Natural killer cell (primary cell): ENCODE data around the gene ADAMTS17. TPM values are rescaled to one million over a fixed set of nuclear protein-coding genes. Genes with fewer than 3 reads are reported as not detected.

ENCODE experiments used
- ATAC-seq, 3 donors: fragments of 150-1000 bp in 2 of 3; fragments of 200-7000 bp in 1 of 3; cut with Tn5 transposase; 1 replicate in 1 of 3; 2 replicates in 2 of 3; pipeline ENCODE4 v1.10.0; 2021; ENCODE audit warnings: mild to moderate bottlenecking in 2 of 3, moderate library complexity in 2 of 3
- DNase-seq, 2 donors: peaks; one replicate each; pipeline versions ENCODE4 v3.0.0 to v3.0.0-alpha.2; 2013 to 2021; ENCODE audit warnings: mixed read lengths in 1 of 2
- H3K27ac ChIP-seq: one replicate; pipeline ENCODE4 v1.5.1; 2013; ENCODE audit warnings: mild to moderate bottlenecking, low read length
- H3K27me3 ChIP-seq: one replicate; pipeline ENCODE4 v1.6.1; 2013; ENCODE audit warnings: low read length; ENCODE audit not compliant: control insufficient read depth, insufficient read depth
- H3K36me3 ChIP-seq: one replicate; pipeline ENCODE4 v1.6.1; 2013; ENCODE audit warnings: low read length; ENCODE audit not compliant: control insufficient read depth, insufficient read depth
- H3K4me1 ChIP-seq: one replicate; pipeline ENCODE4 v1.6.1; 2013; ENCODE audit warnings: low read length; ENCODE audit not compliant: control insufficient read depth, insufficient read depth
- H3K4me3 ChIP-seq: one replicate; pipeline ENCODE4 v1.5.1; 2013; ENCODE audit warnings: low read length
- H3K9me3 ChIP-seq: one replicate; pipeline ENCODE4 v1.6.1; 2013; ENCODE audit warnings: low read length; ENCODE audit not compliant: control insufficient read depth, insufficient read depth
- H3K27ac Mint-ChIP-seq, 2 donors: one replicate each; pipeline ENCODE4 v1.8.0; 2022; ENCODE audit warnings: mild to moderate bottlenecking in 2 of 2, mixed read lengths in 2 of 2, moderate library complexity in 1 of 2
- H3K27me3 Mint-ChIP-seq, 2 donors: one replicate each; pipeline ENCODE4 v1.8.0; 2022; ENCODE audit warnings: low read depth in 2 of 2, mixed read lengths in 2 of 2
- H3K36me3 Mint-ChIP-seq: one replicate; pipeline ENCODE4 v1.8.0; 2022; ENCODE audit warnings: mixed read lengths
- H3K4me1 Mint-ChIP-seq, 2 donors: one replicate each; pipeline ENCODE4 v1.8.0; 2022; ENCODE audit warnings: mixed read lengths in 2 of 2
- H3K4me3 Mint-ChIP-seq: one replicate; pipeline ENCODE4 v1.8.0; 2022; ENCODE audit warnings: mild to moderate bottlenecking, moderate library complexity, mixed read lengths
- H3K9me3 Mint-ChIP-seq, 2 donors: one replicate each; pipeline ENCODE4 v1.8.0; 2022; ENCODE audit warnings: mixed read lengths in 2 of 2
- WGBS: methylation state at CpG from one replicate; pipeline ENCODE4 v1.1.7; 2013; ENCODE audit warnings: missing lambda C conversion rate; ENCODE audit not compliant: insufficient coverage; 5-methylcytosine and 5-hydroxymethylcytosine counted together
- intact Hi-C: fragments of 100-400 bp; cut with micrococcal nuclease; formaldehyde crosslinking; loops from one replicate; pipeline ENCODE4 v1.14.2; 2022
- total RNA-seq, 4 donors: library from RNA; stranded (reverse); fragments of 120-200 nt in 1 of 4; gene quantifications; one replicate each; pipeline versions ENCODE4 v1.2.3 to v1.2.4, GENCODE V29; 2013 to 2022
- TF ChIP-seq, protein P1 (sequence below): fragments of 200-600 bp; IDR thresholded peaks from one replicate; pipeline ENCODE4 v1.8.0; 2022; ENCODE audit warnings: antibody characterized with exemption

The ADAMTS17 gene
- total RNA-seq, 3 donors from 2014 or later (not counting 1 experiment from before 2014, with no cell fraction given) = 4.8 to 9.5 (median 5.3) TPM

DNA sequence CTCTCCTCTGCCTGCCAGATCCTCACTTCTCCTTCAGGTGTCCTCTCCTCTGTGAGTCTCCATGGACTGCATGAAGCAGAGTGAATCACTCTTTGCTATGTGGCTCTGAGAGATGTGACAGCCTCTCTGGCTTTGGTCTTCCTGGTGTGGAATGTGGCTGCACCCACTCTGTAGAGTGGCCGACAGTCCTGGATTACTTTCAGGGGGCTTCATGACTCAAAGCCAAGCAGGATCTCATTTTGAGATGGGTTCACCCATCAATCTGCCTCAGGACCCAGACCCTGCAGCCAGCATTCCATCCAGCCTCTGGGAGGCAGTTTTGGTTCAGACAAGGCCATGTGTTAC is 386.6 kb downstream of the ADAMTS17 start:
- intact Hi-C loops = no loop called here
- DNase-seq = no peak

GRCh38 chr15:99954361-99955180 is 387.2 kb downstream of the ADAMTS17 start:
- Histone ChIP-seq H3K4me3 (no peak overlapping the region), H3K4me1 (no peaks in the 10 kb centered on the region), H3K9me3 (no peaks in the 10 kb centered on the region), H3K36me3 (no peaks in the 10 kb centered on the region), H3K27me3 (no peaks in the 10 kb centered on the region), H3K27ac (no peak overlapping the region)
- Mint-ChIP-seq H3K9me3 (peaks cover 0 to 4% of the 10 kb centered on the region in 2 donors), H3K27me3 (peaks cover 18 to 20% of the 10 kb centered on the region in 2 donors), H3K4me1 (no peaks in the 10 kb centered on the region), H3K36me3 (peaks cover 10% of the 10 kb centered on the region), H3K27ac (no peak overlapping the region), H3K4me3 (no peak overlapping the region)
- DNase-seq (no peak), ATAC-seq (no peak)
- WGBS = 89% methylated on average over 11 of the region's 11 CpGs
- intact Hi-C loops = no loop called here
- TF ChIP-seq, protein P1, sequence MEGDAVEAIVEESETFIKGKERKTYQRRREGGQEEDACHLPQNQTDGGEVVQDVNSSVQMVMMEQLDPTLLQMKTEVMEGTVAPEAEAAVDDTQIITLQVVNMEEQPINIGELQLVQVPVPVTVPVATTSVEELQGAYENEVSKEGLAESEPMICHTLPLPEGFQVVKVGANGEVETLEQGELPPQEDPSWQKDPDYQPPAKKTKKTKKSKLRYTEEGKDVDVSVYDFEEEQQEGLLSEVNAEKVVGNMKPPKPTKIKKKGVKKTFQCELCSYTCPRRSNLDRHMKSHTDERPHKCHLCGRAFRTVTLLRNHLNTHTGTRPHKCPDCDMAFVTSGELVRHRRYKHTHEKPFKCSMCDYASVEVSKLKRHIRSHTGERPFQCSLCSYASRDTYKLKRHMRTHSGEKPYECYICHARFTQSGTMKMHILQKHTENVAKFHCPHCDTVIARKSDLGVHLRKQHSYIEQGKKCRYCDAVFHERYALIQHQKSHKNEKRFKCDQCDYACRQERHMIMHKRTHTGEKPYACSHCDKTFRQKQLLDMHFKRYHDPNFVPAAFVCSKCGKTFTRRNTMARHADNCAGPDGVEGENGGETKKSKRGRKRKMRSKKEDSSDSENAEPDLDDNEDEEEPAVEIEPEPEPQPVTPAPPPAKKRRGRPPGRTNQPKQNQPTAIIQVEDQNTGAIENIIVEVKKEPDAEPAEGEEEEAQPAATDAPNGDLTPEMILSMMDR = no peak

More for the DNA sequence above, 386.6 kb downstream of the ADAMTS17 start:
- H3K4me3 ChIP-seq = no peak overlapping the region
- H3K4me1 ChIP-seq = no peaks in the 10 kb centered on the region
- Mint-ChIP-seq H3K36me3 (peaks cover 4% of the 10 kb centered on the region), H3K27me3 (peaks cover 20 to 23% of the 10 kb centered on the region in 2 donors), H3K4me1 (no peaks in the 10 kb centered on the region), H3K4me3 (no peak overlapping the region), H3K9me3 (peaks cover 0 to 2% of the 10 kb centered on the region in 2 donors), H3K27ac (no peak overlapping the region)
- no peak overlapping the region for H3K27ac ChIP-seq
- H3K9me3 ChIP-seq = no peaks in the 10 kb centered on the region
- WGBS = 90% methylated on average over 1 of the region's 1 CpG
- no peaks in the 10 kb centered on the region for H3K27me3 ChIP-seq
- no peaks in the 10 kb centered on the region for H3K36me3 ChIP-seq
- no peak for ATAC-seq
- TF ChIP-seq, protein P1 = no peak

DNA sequence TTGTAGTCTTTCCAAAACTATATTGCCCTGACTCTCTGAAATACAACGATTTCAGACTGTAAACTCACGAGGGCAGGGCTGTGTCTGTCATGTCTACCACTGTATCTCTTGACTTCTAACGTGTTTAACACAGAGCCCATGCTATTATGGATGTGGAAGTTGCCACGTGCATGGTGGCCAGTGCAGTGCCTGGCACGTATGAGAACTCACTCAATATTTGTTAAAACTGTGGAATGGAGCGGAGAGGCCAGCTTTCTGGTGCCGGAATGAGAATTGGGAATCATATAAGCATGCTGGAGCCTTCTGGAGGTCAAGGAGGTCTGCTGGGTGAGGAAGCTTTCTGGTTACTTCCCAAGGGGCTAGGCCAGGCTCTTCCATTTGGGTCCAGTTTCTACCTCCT is 387.9 kb downstream of the ADAMTS17 start:
- H3K36me3 Mint-ChIP-seq = peaks cover 13% of the 10 kb centered on the region
- Histone ChIP-seq H3K9me3 (no peaks in the 10 kb centered on the region), H3K27me3 (no peaks in the 10 kb centered on the region), H3K27ac (no peak overlapping the region), H3K4me1 (no peaks in the 10 kb centered on the region), H3K36me3 (no peaks in the 10 kb centered on the region), H3K4me3 (no peak overlapping the region)
- intact Hi-C loops = no loop called here
- H3K9me3 Mint-ChIP-seq = peaks cover 0 to 4% of the 10 kb centered on the region in 2 donors
- ATAC-seq = no peak
- no peak overlapping the region for H3K4me3 Mint-ChIP-seq
- WGBS = 80% methylated on average over 7 of the region's 7 CpGs
- DNase-seq = no peak
- TF ChIP-seq, protein P1 = no peak
- no peak overlapping the region for H3K27ac Mint-ChIP-seq
- no peaks in the 10 kb centered on the region for H3K4me1 Mint-ChIP-seq
- H3K27me3 Mint-ChIP-seq = peaks cover 14 to 23% of the 10 kb centered on the region in 2 donors
